Tibial nerve (tissue), 4 donors: ENCODE measurements around the gene TGDS. TPM values are rescaled to one million over a fixed set of nuclear protein-coding genes. Genes with fewer than 3 reads are reported as not detected.
"Not testable (repeated sequence)": the region's sequence is repeated elsewhere in the genome, so short reads cannot be mapped to it uniquely, and the experiment has no call there.

ENCODE experiments used
- DNase-seq, 2 donors: peaks; one replicate each; pipeline ENCODE4 v3.0.0-alpha.2; 2019; ENCODE audit warnings: low spot score in 2 of 2
- H3K27ac ChIP-seq, 4 donors: fragments of 200-600 bp; sonication (generic) in 3 of 4; one replicate each; pipeline ENCODE4 v1.5.1; 2017 to 2019; ENCODE audit warnings: mild to moderate bottlenecking in 1 of 4
- H3K27me3 ChIP-seq, 2 donors: fragments of 200-600 bp; sonication (generic) in 1 of 2; one replicate each; pipeline versions ENCODE4 v1.5.1 to v1.6.0; 2017 to 2019
- H3K36me3 ChIP-seq, 3 donors: fragments of 200-600 bp; sonication (generic); one replicate each; pipeline ENCODE4 v1.5.1; 2018 to 2019
- H3K4me1 ChIP-seq, 4 donors: fragments of 200-600 bp; sonication (generic) in 3 of 4; one replicate each; pipeline ENCODE4 v1.5.1; 2017 to 2019
- H3K4me3 ChIP-seq, 4 donors: fragments of 200-600 bp; sonication (generic) in 3 of 4; one replicate each; pipeline ENCODE4 v1.5.1; 2017 to 2019; ENCODE audit warnings: mild to moderate bottlenecking in 1 of 4, moderate library complexity in 1 of 4
- H3K9me3 ChIP-seq, 4 donors: fragments of 200-600 bp; sonication (generic) in 3 of 4; one replicate each; pipeline ENCODE4 v1.5.1; 2017 to 2019
- CTCF ChIP-seq, 5 experiments: fragments of 200-600 bp in 3 of 5; fragments of 450-650 bp in 2 of 5; sonication (generic) in 3 of 5; IDR thresholded peaks; one replicate each; pipeline ENCODE4 v1.5.1; 2016 to 2019; ENCODE audit warnings: antibody characterized with exemption in 5 of 5, mild to moderate bottlenecking in 3 of 5, moderate library complexity in 2 of 5
- EP300 ChIP-seq, 2 donors: sonication (generic); formaldehyde crosslinking; IDR thresholded peaks; one replicate each; pipeline ENCODE4 v1.6.1; 2017; ENCODE audit warnings: antibody characterized with exemption in 2 of 2, mild to moderate bottlenecking in 1 of 2
- POLR2A ChIP-seq, 2 donors: fragments of 450-650 bp; IDR thresholded peaks; one replicate each; pipeline ENCODE4 v1.6.1; 2017; ENCODE audit warnings: antibody characterized with exemption in 2 of 2, mild to moderate bottlenecking in 2 of 2, moderate library complexity in 2 of 2
- WGBS, 2 donors: methylation state at CpG; one replicate each; pipeline ENCODE4 v1.1.5; 2018; 5-methylcytosine and 5-hydroxymethylcytosine counted together
- total RNA-seq, 4 donors: library from RNA; depleted of rRNA; stranded (reverse); fragments of >200 nt; gene quantifications; one replicate each; pipeline ENCODE4 v1.1.0, GENCODE V29; 2016

The TGDS gene, protein sequence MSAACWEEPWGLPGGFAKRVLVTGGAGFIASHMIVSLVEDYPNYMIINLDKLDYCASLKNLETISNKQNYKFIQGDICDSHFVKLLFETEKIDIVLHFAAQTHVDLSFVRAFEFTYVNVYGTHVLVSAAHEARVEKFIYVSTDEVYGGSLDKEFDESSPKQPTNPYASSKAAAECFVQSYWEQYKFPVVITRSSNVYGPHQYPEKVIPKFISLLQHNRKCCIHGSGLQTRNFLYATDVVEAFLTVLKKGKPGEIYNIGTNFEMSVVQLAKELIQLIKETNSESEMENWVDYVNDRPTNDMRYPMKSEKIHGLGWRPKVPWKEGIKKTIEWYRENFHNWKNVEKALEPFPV
- 10 to 100 TPM; 10.2 to 14.2 (median 12.3) TPM for total RNA-seq

- Histone ChIP-seq H3K4me1 (peaks cover 0 to 34% (median 15%) of the 10 kb centered on the region in 4 donors), H3K9me3 (no peaks in the 10 kb centered on the region), H3K36me3 (peaks cover 0 to 17% (median 3%) of the 10 kb centered on the region in 3 donors), H3K4me3 (peak within 1 kb of the TSS; percentile 48 to 75 (median 68)), H3K27me3 (no peaks in the 10 kb centered on the region), H3K27ac (peak within 1 kb of the TSS; percentile 2 to 85 (median 78))
- WGBS, 2 donors, result 1 to 2% methylated on average over 19 to 33 of the region's 41 CpGs
- peak; percentile 77 to 78 for DNase-seq
- peak in 1 of 2 donors; percentile 93 for TF ChIP-seq EP300 (IDR thresholded peaks at IDR 0.05)
- TF ChIP-seq POLR2A (IDR thresholded peaks at IDR 0.05), result peak; percentile 41 to 72
- TF ChIP-seq CTCF (IDR thresholded peaks at IDR 0.05), result peak in 3 of 5 experiments; percentile 21 to 45 (median 34)
Measured at GRCh38 chr13:94595950-94596574, at the start of gene TGDS. TGDS (minus strand) TSS chr13:94596152; CDS start chr13:94596136, 16 bp downstream.

GRCh38 chr13:94641409-94641941, 45.5 kb upstream of the TGDS start:
- TF ChIP-seq EP300 (IDR thresholded peaks at IDR 0.05), result no peak
- TF ChIP-seq POLR2A (IDR thresholded peaks at IDR 0.05), result no peak
- no peak for TF ChIP-seq CTCF (IDR thresholded peaks at IDR 0.05)
- Histone ChIP-seq H3K4me1 (no peaks in the 10 kb centered on the region), H3K9me3 (peaks cover 0 to 8% (median 2%) of the 10 kb centered on the region in 4 donors), H3K27me3 (no peaks in the 10 kb centered on the region), H3K27ac (no peak overlapping the region), H3K4me3 (no peak overlapping the region), H3K36me3 (no peaks in the 10 kb centered on the region)
- 43 to 47% methylated on average over 3 of the region's 3 CpGs for WGBS, 2 donors
- DNase-seq, result no peak

GRCh38 chr13:94640721-94641120, 44.8 kb upstream of the TGDS start:
- Histone ChIP-seq H3K27ac (no peak overlapping the region), H3K36me3 (no peaks in the 10 kb centered on the region), H3K27me3 (no peaks in the 10 kb centered on the region), H3K9me3 (peaks cover 0 to 8% (median 2%) of the 10 kb centered on the region in 4 donors), H3K4me1 (no peaks in the 10 kb centered on the region), H3K4me3 (no peak overlapping the region)
- WGBS, 2 donors, result 45 to 47% methylated on average over 2 of the region's 2 CpGs
- no peak for DNase-seq
- TF ChIP-seq CTCF (IDR thresholded peaks at IDR 0.05) (no peak), EP300 (IDR thresholded peaks at IDR 0.05) (no peak), POLR2A (IDR thresholded peaks at IDR 0.05) (no peak)

GRCh38 chr13:94637677-94638076, 41.7 kb upstream of the TGDS start:
- H3K9me3 ChIP-seq, H3K4me1 ChIP-seq: not testable (repeated sequence)
- 96 to 97% methylated on average over 3 of the region's 3 CpGs for WGBS, 2 donors

GRCh38 chr13:94636942-94637578, 41.1 kb upstream of the TGDS start:
- Histone ChIP-seq H3K4me1 (no peaks in the 10 kb centered on the region), H3K4me3 (no peak overlapping the region), H3K27me3 (no peaks in the 10 kb centered on the region), H3K27ac (no peak overlapping the region), H3K9me3 (peaks cover 0 to 8% (median 3%) of the 10 kb centered on the region in 4 donors), H3K36me3 (peaks cover 0 to 23% (median 0%) of the 10 kb centered on the region in 3 donors)
- WGBS, 2 donors, result 62 to 72% methylated on average over 1 of the region's 1 CpG
- no peak for DNase-seq
- TF ChIP-seq POLR2A (IDR thresholded peaks at IDR 0.05), result no peak
- no peak for TF ChIP-seq EP300 (IDR thresholded peaks at IDR 0.05)
- no peak for TF ChIP-seq CTCF (IDR thresholded peaks at IDR 0.05)

More at GRCh38 chr13:94637677-94638076, 41.7 kb upstream of the TGDS start:
- DNase-seq, H3K4me3 ChIP-seq, H3K27ac ChIP-seq, H3K27me3 ChIP-seq: not testable (repeated sequence)
- H3K36me3 ChIP-seq, result peaks cover 0 to 20% (median 0%) of the 10 kb centered on the region in 3 donors

GRCh38 chr13:94636096-94636495, 40.1 kb upstream of the TGDS start:
- DNase-seq, H3K9me3 ChIP-seq, H3K4me3 ChIP-seq, H3K27ac ChIP-seq, H3K4me1 ChIP-seq, H3K27me3 ChIP-seq: not testable (repeated sequence)
- H3K36me3 ChIP-seq, result peaks cover 0 to 28% (median 0%) of the 10 kb centered on the region in 3 donors
- 78 to 84% methylated on average over 5 of the region's 5 CpGs for WGBS, 2 donors
